Measurements from ENCODE around the gene HTD2.
"Not testable (repeated sequence)": the region's sequence is repeated elsewhere in the genome, so short reads cannot be mapped to it uniquely, and the experiment has no call there.

The HTD2 gene

GRCh38 chr3:58333206-58334012 is 27.1 kb downstream of the HTD2 start:
- DNase-seq (ENCODE audit: low read depth in 2 of 2) = peak in 1 of 2 donors; percentile 13

- no peak for DNase-seq (ENCODE audit: low read depth in 2 of 2)
These were observed 27.6 kb downstream of the HTD2 start for GRCh38 chr3:58334013-58334321.

GRCh38 chr3:58334506-58334884 is 28.2 kb downstream of the HTD2 start:
- DNase-seq (ENCODE audit: low read depth in 2 of 2) = no peak

GRCh38 chr3:58335652-58335947 is 29.3 kb downstream of the HTD2 start:
- no peak for DNase-seq (ENCODE audit: low read depth in 2 of 2)

- DNase-seq (ENCODE audit: low read depth in 2 of 2) = no peak
These were observed 30.0 kb downstream of the HTD2 start for GRCh38 chr3:58336135-58336882.

GRCh38 chr3:58337190-58337589 is 30.9 kb downstream of the HTD2 start:
- no peak for DNase-seq (ENCODE audit: low read depth in 2 of 2)

- DNase-seq (ENCODE audit: low read depth in 2 of 2) = not testable (repeated sequence)
These were observed 32.8 kb downstream of the HTD2 start for GRCh38 chr3:58339146-58339545.

- no peak for DNase-seq (ENCODE audit: low read depth in 2 of 2)
These were observed 34.4 kb downstream of the HTD2 start for GRCh38 chr3:58340594-58341244.

GRCh38 chr3:58341376-58341775 is 35.1 kb downstream of the HTD2 start:
- no peak for DNase-seq (ENCODE audit: low read depth in 2 of 2)

- DNase-seq (ENCODE audit: low read depth in 2 of 2) = no peak
These were observed 36.4 kb downstream of the HTD2 start for GRCh38 chr3:58342676-58343075.

GRCh38 chr3:58345457-58345856 is 39.1 kb downstream of the HTD2 start:
- no peak for DNase-seq (ENCODE audit: low read depth in 2 of 2)

- DNase-seq (ENCODE audit: low read depth in 2 of 2) = no peak
These were observed 40.0 kb downstream of the HTD2 start for GRCh38 chr3:58346368-58346767.

GRCh38 chr3:58347984-58348383 is 41.7 kb downstream of the HTD2 start:
- no peak for DNase-seq (ENCODE audit: low read depth in 2 of 2)

- no peak for DNase-seq (ENCODE audit: low read depth in 2 of 2)
These were observed 43.7 kb downstream of the HTD2 start for GRCh38 chr3:58349792-58350626.

- no peak for DNase-seq (ENCODE audit: low read depth in 2 of 2)
These were observed 44.3 kb downstream of the HTD2 start for GRCh38 chr3:58350627-58351013.

GRCh38 chr3:58351920-58352319 is 45.6 kb downstream of the HTD2 start:
- DNase-seq (ENCODE audit: low read depth in 2 of 2) = no peak

- DNase-seq (ENCODE audit: low read depth in 2 of 2) = no peak
These were observed 46.3 kb downstream of the HTD2 start for GRCh38 chr3:58352626-58353025.

GRCh38 chr3:58353722-58354553 is 47.6 kb downstream of the HTD2 start:
- DNase-seq (ENCODE audit: low read depth in 2 of 2) = no peak

GRCh38 chr3:58355179-58355578 is 48.9 kb downstream of the HTD2 start:
- no peak for DNase-seq (ENCODE audit: low read depth in 2 of 2)

GRCh38 chr3:58356054-58356453 is 49.7 kb downstream of the HTD2 start:
- no peak for DNase-seq (ENCODE audit: low read depth in 2 of 2)

GRCh38 chr3:58357402-58357801 is 51.1 kb downstream of the HTD2 start:
- DNase-seq (ENCODE audit: low read depth in 2 of 2) = no peak

Data from stimulated activated CD4-positive, alpha-beta T cell treated with anti-CD3 and anti-CD28 coated beads, Interleukin-1b, Interleukin-23, amount 100 ng/mL, for 4 hours (primary cell).